Effector memory CD8-positive, alpha-beta T cell (primary cell): ENCODE results near the gene COX7A2.

Source experiments
- ATAC-seq: fragments of 150-1000 bp; cut with Tn5 transposase; replicated peaks from 2 replicates; pipeline ENCODE4 v1.10.0; 2021; ENCODE audit warnings: mild to moderate bottlenecking, moderate library complexity
- DNase-seq, 3 experiments: peaks; one replicate each; pipeline ENCODE4 v3.0.0; 2021
- H3K27ac Mint-ChIP-seq, 2 donors: one replicate each; pipeline ENCODE4 v1.8.0; 2022; ENCODE audit warnings: mild to moderate bottlenecking in 2 of 2, mixed read lengths in 2 of 2, moderate library complexity in 2 of 2
- H3K27me3 Mint-ChIP-seq, 2 donors: one replicate each; pipeline ENCODE4 v1.8.0; 2022; ENCODE audit warnings: mixed read lengths in 2 of 2
- H3K36me3 Mint-ChIP-seq: one replicate; pipeline ENCODE4 v1.8.0; 2022; ENCODE audit warnings: mild to moderate bottlenecking, moderate library complexity, mixed read lengths; ENCODE audit not compliant: insufficient read depth
- H3K4me1 Mint-ChIP-seq, 2 donors: one replicate each; pipeline ENCODE4 v1.8.0; 2022; ENCODE audit warnings: low read depth in 2 of 2, mixed read lengths in 2 of 2
- H3K4me3 Mint-ChIP-seq, 2 donors: one replicate each; pipeline ENCODE4 v1.8.0; 2022; ENCODE audit warnings: mild to moderate bottlenecking in 2 of 2, mixed read lengths in 2 of 2, moderate library complexity in 2 of 2
- H3K9me3 Mint-ChIP-seq, 2 donors: one replicate each; pipeline ENCODE4 v1.8.0; 2022; ENCODE audit warnings: mixed read lengths in 2 of 2

The COX7A2 gene

DNA sequence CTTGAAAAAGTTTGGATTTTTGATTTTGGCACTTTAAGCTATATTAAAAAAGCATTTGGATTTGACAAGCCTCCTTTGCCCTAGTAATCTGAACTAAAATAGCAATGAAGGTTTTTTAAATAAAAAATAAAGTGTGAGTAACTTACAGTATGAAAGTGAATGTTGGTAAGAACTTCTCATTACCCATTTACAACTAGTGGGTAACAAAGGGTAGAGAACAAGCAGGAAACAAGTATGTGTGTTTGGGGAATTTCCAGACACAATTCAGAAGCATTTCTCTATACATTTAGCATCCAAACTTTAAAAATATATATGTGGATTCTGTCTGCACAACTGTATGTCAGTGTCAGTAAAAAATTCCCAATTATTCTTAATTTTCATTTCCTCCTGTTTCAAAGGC is 38.1 kb upstream of the COX7A2 start:
- H3K4me1 Mint-ChIP-seq: peaks cover 29 to 41% of the 10 kb centered on the region in 2 donors
- peak overlapping the region in 1 of 2 donors; percentile 48 for H3K27ac Mint-ChIP-seq
- H3K4me3 Mint-ChIP-seq: no peak overlapping the region
- DNase-seq (no peak), ATAC-seq (no peak)
- no peaks in the 10 kb centered on the region for H3K27me3 Mint-ChIP-seq
- no peaks in the 10 kb centered on the region for H3K36me3 Mint-ChIP-seq
- H3K9me3 Mint-ChIP-seq: no peaks in the 10 kb centered on the region

DNA sequence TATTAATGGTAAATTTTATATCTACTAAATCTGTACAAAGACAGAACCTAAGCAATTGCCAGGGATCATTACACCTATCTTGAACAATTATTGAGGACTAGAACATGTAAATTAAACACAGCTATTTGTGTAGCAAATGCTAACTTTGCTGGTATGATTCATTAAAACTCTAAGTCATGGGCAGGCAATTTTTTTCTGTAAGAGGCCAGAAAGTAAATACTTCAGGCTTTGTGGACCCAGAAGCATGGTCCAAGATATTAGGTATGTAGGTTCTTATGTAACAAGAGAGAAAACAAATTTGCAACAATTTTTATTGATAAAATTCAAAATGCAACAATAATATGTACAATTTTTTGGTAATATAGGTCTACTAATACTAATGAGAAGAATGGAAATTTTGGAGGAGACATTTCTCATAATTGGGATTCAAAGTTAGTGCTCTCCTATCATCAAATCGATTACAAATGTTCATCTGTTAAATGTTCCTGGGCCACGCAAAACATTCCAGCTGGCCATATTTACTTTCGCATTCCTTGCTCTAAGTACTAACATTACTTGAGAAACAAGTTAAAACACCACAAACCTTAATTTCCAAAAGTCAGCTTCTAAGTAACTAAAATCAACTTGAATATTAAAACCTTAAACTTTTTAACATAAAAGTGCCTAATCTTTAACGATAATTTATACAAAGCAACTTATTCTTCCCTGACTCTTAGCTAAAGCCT is 36.7 kb upstream of the COX7A2 start:
- Mint-ChIP-seq H3K36me3 (no peaks in the 10 kb centered on the region), H3K4me1 (peaks cover 28 to 47% of the 10 kb centered on the region in 2 donors), H3K9me3 (no peaks in the 10 kb centered on the region), H3K27me3 (no peaks in the 10 kb centered on the region), H3K27ac (peak overlapping the region; percentile 27 to 34), H3K4me3 (peak overlapping the region in 1 of 2 donors; percentile 42)
- ATAC-seq: no peak
- DNase-seq: no peak

DNA sequence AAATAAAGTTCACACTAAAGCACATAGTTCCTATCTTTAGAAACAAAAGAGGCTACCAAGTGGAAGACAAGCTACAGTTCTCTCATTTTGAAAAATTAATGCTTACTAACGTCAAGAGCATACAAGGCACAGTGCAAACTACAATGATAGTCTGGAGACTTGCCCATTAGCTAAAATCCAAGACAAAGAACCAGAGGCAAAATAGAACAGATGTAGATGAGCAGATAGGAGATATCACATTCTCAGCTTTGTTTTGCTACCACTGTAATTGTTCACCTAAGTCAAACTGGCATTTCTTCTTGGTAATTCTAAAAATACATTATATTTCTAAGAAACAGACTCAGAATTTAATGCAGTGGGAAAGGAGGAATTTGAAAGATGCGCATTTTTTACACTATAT is 35.8 kb upstream of the COX7A2 start:
- H3K27me3 Mint-ChIP-seq: no peaks in the 10 kb centered on the region
- no peak for ATAC-seq
- H3K4me3 Mint-ChIP-seq: peak overlapping the region in 1 of 2 donors; percentile 43
- peaks cover 31 to 52% of the 10 kb centered on the region in 2 donors for H3K4me1 Mint-ChIP-seq
- H3K36me3 Mint-ChIP-seq: no peaks in the 10 kb centered on the region
- H3K9me3 Mint-ChIP-seq: no peaks in the 10 kb centered on the region
- peak overlapping the region; percentile 27 to 34 for H3K27ac Mint-ChIP-seq
- DNase-seq: no peak

DNA sequence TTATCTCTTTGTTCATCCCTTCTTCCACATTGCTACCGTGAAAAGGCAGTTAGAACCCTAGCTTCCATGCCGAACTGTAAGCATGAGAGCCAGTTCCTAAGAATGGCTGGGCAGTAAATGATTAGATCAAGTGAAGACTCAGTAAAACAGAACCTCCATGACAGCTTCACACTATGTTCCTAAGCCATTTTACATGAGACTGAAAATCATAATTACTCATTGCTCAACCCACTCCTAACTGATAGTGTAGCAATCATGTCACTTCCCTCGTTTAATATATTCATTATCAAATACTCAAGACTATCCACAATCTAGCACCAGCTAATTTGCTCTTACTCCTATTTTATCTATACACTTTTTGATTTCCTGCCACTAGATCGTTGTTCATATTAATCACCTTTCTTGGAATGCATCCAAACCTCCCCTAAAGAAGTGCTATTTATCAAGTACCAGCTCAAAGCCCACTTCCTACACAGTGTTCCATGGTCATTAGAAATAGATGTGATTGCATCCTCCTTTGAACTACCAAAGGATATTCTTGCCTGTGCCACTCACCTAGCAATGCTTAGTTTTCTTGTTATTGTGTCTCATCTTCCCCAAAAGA is 35.0 kb upstream of the COX7A2 start:
- H3K4me3 Mint-ChIP-seq: peak overlapping the region in 1 of 2 donors; percentile 9
- no peaks in the 10 kb centered on the region for H3K27me3 Mint-ChIP-seq
- H3K9me3 Mint-ChIP-seq: no peaks in the 10 kb centered on the region
- peak overlapping the region; percentile 27 to 58 for H3K27ac Mint-ChIP-seq
- no peaks in the 10 kb centered on the region for H3K36me3 Mint-ChIP-seq
- ATAC-seq (peak; percentile 18), DNase-seq (no peak)
- H3K4me1 Mint-ChIP-seq: peaks cover 39 to 61% of the 10 kb centered on the region in 2 donors

DNA sequence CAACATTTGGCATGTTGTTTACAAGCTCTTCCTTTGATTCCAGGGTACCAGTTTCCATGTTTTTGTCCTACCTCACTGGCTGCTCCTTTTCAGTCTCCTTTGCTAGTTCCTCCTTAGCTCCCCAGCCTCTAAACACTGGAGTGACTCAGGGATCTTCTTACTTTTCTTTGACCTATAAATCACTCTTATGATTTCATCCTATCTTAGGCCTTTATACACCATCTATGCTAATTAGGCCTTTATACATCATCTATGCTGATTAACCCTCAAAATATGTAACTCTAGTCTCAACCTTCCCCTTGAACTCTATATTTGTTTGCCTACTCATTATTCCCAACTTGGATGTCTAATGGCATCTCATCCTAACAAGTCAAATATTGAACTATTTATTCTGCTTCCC is 31.5 kb upstream of the COX7A2 start:
- H3K4me3 Mint-ChIP-seq: no peak overlapping the region
- peaks cover 41 to 71% of the 10 kb centered on the region in 2 donors for H3K4me1 Mint-ChIP-seq
- H3K9me3 Mint-ChIP-seq: no peaks in the 10 kb centered on the region
- DNase-seq (no peak), ATAC-seq (no peak)
- H3K27ac Mint-ChIP-seq: peak overlapping the region in 1 of 2 donors; percentile 16
- H3K27me3 Mint-ChIP-seq: no peaks in the 10 kb centered on the region
- H3K36me3 Mint-ChIP-seq: no peaks in the 10 kb centered on the region

DNA sequence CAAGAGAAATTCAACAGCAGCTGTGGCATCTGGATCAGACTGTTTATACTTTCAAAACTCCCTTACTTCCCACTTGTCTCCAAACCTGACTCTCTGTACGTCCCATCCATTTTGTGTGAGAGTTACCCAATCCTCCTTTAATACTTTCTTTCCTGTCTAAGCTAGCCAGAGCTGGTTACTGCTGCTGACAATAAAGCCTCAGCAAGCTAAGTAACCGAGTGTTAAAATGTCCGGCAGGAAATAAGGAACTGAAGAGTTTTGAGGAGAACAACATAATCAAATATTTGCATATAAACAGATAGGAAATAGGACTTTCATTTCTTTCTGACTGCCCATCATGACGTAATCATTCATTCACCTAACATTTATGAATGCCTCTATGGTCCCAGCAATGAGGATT is 29.4 kb upstream of the COX7A2 start:
- ATAC-seq (no peak), DNase-seq (no peak)
- peaks cover 34 to 70% of the 10 kb centered on the region in 2 donors for H3K4me1 Mint-ChIP-seq
- no peak overlapping the region for H3K4me3 Mint-ChIP-seq
- H3K36me3 Mint-ChIP-seq: no peaks in the 10 kb centered on the region
- H3K27me3 Mint-ChIP-seq: no peaks in the 10 kb centered on the region
- H3K27ac Mint-ChIP-seq: no peak overlapping the region
- no peaks in the 10 kb centered on the region for H3K9me3 Mint-ChIP-seq

DNA sequence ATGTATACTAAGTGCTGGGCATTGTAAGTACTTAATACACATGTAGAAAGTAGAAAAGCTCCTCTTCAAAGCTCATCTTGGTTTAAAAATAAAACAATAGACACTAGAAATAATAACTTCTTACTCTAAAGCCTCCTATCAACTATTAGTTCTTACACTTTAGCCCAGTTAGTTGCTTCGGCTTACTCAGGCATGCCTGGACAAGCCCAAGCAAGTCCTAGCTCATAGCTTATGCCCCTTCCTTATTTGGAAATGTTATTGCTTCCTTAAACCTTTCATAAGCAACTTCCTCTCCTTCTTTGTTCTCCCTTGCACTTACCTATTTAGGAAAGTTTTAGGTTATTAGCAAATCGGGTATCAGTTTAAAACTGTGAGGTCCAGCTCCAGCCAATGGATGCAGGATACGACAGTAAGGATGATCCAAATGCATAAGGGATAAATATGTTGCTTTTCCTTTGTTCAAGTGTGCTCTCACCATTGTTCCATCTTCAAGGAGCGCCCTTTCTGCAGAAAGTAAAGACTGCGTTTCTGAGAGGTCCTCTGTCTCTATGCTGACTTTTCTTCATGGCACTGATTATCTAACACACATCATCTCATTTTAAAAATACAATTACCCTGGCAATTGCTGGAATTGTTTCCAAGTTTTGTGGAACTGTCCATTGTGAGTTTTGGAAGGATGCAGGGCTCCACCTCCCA is 28.7 kb upstream of the COX7A2 start:
- Mint-ChIP-seq H3K9me3 (no peaks in the 10 kb centered on the region), H3K27me3 (no peaks in the 10 kb centered on the region), H3K4me1 (peaks cover 34 to 74% of the 10 kb centered on the region in 2 donors), H3K27ac (no peak overlapping the region), H3K36me3 (no peaks in the 10 kb centered on the region), H3K4me3 (no peak overlapping the region)
- DNase-seq (no peak), ATAC-seq (no peak)

DNA sequence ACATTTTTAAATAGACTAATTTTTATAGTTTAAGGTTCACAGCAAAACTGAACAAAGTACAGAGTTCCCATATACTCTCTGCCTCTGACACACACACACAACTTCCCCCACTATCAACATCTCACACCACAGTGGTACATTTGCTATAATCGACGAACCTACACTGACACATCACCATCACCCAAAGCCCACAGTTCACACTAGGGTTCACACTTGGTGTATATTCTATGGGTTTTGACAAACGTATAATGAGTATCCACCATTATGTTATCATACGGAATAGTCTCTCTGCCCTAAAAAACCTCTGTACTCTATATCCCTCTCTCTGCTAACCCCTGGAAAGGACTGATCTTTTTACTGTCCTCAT is 25.4 kb upstream of the COX7A2 start:
- Mint-ChIP-seq H3K36me3 (peaks cover 9% of the 10 kb centered on the region), H3K9me3 (no peaks in the 10 kb centered on the region), H3K4me1 (peaks cover 21 to 53% of the 10 kb centered on the region in 2 donors), H3K4me3 (no peak overlapping the region), H3K27ac (peak overlapping the region; percentile 0 to 8), H3K27me3 (no peaks in the 10 kb centered on the region)
- ATAC-seq: peak; percentile 65
- DNase-seq: no peak

DNA sequence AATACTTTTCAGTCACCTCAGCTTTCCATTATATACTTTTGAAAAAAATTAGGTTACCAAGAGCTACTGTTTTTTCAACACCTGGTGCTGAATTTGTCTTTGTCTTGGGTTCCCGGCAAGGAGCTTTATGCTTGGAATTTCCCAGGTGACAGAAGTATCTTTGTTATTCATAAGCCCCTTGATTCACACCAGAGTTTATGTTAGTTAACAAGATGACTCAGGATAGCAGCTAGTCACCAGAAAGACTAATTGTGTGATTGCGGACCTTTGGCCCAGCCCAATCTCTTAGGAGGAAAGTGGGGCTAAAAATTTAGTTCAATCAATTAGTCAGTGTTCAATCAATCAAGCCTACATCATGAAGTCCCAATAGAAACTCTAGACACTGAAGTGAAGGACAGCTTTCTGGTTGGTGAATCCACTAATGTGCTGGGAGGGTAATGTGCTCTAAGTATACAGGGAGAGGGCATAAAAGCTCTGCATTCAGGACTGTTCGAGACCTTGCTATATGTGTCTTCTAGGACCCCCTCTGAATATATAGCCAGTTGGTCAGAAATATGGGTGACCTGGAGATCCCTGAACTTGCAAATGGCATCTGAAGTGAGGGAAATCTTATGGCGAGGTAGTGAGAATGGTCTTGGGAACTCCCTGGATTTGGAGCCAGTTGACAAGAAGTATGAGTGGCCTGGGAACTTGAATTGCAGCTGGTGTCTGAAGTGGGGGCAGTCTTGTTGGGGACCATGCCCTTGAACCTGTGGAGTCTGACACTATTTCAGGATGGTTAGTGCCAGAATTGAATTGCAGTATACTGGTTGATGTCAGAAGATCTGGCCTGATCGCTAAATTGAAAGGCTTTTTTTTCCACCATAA is 24.8 kb upstream of the COX7A2 start:
- peaks cover 18 to 49% of the 10 kb centered on the region in 2 donors for H3K4me1 Mint-ChIP-seq
- ATAC-seq: no peak
- H3K27me3 Mint-ChIP-seq: no peaks in the 10 kb centered on the region
- peaks cover 13% of the 10 kb centered on the region for H3K36me3 Mint-ChIP-seq
- H3K9me3 Mint-ChIP-seq: no peaks in the 10 kb centered on the region
- no peak overlapping the region for H3K4me3 Mint-ChIP-seq
- DNase-seq: no peak
- H3K27ac Mint-ChIP-seq: peak overlapping the region; percentile 0 to 8

DNA sequence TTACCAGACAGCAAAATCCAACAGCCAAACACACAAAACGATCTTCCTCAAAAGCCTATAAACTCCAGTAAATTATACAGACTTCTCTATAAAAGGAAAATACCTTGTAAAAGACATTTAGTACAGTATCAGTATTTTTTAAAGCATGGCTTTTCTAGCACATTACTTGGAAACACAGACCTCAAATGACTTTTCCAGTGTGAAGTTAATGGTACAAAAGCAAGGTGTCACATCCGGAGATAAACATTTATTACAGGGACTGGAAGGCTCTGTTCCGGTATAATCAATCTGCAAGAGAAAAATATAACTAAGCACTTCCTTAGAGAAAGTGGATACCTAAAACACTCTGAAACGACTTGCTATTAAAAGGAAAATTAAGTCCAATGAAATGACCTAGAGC is 23.9 kb upstream of the COX7A2 start:
- no peak overlapping the region for H3K4me3 Mint-ChIP-seq

DNA sequence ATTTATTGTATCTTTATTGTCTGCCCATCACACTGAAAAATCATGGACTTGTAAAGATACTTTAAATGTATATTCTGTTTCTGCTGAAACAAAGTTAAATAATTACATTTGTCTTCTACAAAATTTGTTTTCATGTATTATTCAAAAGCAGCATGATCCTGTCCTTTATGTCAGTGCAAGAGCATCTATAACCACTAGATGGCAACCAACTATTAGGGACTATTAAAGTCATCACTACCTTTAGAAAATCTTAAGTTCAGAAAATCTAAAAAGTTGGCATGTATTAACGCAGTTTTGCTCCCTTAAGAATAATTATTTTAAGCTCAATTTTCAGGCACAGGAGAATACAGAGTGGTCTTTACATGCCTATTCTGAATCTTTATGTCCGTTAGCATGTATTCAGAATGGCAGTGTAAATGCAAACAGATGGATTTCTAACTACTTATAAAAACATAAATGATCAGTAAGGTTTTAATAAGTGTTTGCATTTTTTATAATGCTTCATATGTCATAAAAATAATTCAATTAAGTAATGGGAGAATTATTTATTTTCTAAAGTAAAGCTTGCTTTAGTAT is 23.2 kb upstream of the COX7A2 start:
- no peaks in the 10 kb centered on the region for H3K9me3 Mint-ChIP-seq
- DNase-seq: no peak
- H3K4me1 Mint-ChIP-seq: peaks cover 9 to 45% of the 10 kb centered on the region in 2 donors
- peaks cover 18% of the 10 kb centered on the region for H3K36me3 Mint-ChIP-seq
- H3K27me3 Mint-ChIP-seq: no peaks in the 10 kb centered on the region
- ATAC-seq: peak; percentile 76
- H3K4me3 Mint-ChIP-seq: peak overlapping the region in 1 of 2 donors; percentile 28
- no peak overlapping the region for H3K27ac Mint-ChIP-seq

More for the DNA sequence above, 23.9 kb upstream of the COX7A2 start:
- H3K27ac Mint-ChIP-seq: no peak overlapping the region
- peaks cover 12 to 51% of the 10 kb centered on the region in 2 donors for H3K4me1 Mint-ChIP-seq
- ATAC-seq (no peak), DNase-seq (no peak)
- H3K9me3 Mint-ChIP-seq: no peaks in the 10 kb centered on the region
- H3K27me3 Mint-ChIP-seq: no peaks in the 10 kb centered on the region
- peaks cover 13% of the 10 kb centered on the region for H3K36me3 Mint-ChIP-seq

DNA sequence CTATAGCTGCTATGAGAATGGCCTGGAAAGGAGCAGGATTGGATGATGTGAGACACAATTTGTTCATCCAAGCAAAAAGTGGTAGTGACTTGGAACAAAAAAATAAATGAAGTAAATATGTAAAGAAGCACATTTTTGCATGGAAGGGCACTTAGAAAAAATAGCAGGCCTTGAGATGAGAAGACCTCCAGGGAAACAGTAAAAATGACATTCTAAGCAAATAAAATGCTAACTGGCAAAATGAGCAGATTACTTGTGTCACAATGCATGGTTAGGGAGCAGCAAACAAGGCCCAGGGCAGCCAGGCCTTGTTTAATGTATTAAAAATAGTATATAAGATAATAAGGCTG is 19.8 kb upstream of the COX7A2 start:
- Mint-ChIP-seq H3K27me3 (no peaks in the 10 kb centered on the region), H3K36me3 (peaks cover 44% of the 10 kb centered on the region), H3K4me3 (no peak overlapping the region), H3K4me1 (peaks cover 1 to 18% of the 10 kb centered on the region in 2 donors), H3K9me3 (no peaks in the 10 kb centered on the region), H3K27ac (no peak overlapping the region)
- no peak for ATAC-seq
- no peak for DNase-seq
